Upper lobe of left lung (tissue), 4 donors: ENCODE results near the gene KIAA1755.

Experiments used
- POLR2A ChIP-seq, 4 donors: fragments of 450-650 bp; IDR thresholded peaks; one replicate each; pipeline ENCODE4 v1.5.1; 2016 to 2017; ENCODE audit warnings: antibody characterized with exemption in 4 of 4, mild to moderate bottlenecking in 2 of 4
- TF ChIP-seq, protein P1 (sequence below), 6 experiments: fragments of 450-650 bp in 4 of 6; fragments of 200-600 bp in 2 of 6; sonication (generic) in 2 of 6; IDR thresholded peaks; one replicate each; pipeline ENCODE4 v1.5.1; 2016 to 2019; ENCODE audit warnings: antibody characterized with exemption in 6 of 6

DNA sequence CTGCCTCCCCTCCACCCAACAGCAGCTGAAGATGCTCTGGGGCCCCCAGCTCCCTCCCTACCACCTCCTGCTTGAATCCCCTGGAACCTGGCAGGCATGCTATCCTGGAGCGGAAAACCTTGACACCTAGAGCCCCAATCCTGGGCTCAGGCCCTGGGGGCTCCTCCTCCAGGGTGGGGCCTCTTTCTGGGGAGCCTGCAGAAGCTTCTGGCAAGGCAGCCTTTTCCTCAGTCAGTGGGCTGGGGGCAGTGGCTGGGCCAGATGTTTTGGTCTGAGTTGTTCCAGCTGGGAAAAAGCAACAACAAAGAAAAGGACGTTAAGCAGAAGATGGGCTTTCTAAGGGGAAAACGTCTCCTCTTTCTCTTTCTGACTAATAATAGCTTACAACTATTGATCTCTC lies 21.1 kb downstream of the KIAA1755 start:
- TF ChIP-seq, protein P1, sequence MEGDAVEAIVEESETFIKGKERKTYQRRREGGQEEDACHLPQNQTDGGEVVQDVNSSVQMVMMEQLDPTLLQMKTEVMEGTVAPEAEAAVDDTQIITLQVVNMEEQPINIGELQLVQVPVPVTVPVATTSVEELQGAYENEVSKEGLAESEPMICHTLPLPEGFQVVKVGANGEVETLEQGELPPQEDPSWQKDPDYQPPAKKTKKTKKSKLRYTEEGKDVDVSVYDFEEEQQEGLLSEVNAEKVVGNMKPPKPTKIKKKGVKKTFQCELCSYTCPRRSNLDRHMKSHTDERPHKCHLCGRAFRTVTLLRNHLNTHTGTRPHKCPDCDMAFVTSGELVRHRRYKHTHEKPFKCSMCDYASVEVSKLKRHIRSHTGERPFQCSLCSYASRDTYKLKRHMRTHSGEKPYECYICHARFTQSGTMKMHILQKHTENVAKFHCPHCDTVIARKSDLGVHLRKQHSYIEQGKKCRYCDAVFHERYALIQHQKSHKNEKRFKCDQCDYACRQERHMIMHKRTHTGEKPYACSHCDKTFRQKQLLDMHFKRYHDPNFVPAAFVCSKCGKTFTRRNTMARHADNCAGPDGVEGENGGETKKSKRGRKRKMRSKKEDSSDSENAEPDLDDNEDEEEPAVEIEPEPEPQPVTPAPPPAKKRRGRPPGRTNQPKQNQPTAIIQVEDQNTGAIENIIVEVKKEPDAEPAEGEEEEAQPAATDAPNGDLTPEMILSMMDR (IDR thresholded peaks at IDR 0.05), result no peak
- no peak for TF ChIP-seq POLR2A (IDR thresholded peaks at IDR 0.05)
